HepG2 (cell line): Measurements from ENCODE around the gene ZFAND4. TPM values are rescaled to one million over a fixed set of nuclear protein-coding genes. Genes with fewer than 3 reads are reported as not detected.

Experiments
- HMGXB4 ChIP-seq, 2 experiments: sonication (generic) in 1 of 2; formaldehyde crosslinking in 1 of 2; IDR thresholded peaks; 2 replicates each; pipeline versions ENCODE4 v1.4.0 to v1.6.1; 2018 to 2020; ENCODE audit warnings: missing genetic modification reagents in 2 of 2, borderline replicate concordance in 1 of 2, low read depth in 1 of 2, mild to moderate bottlenecking in 1 of 2, missing biosample characterization in 1 of 2
- JARID2 ChIP-seq: sonication (generic); formaldehyde crosslinking; IDR thresholded peaks from 2 replicates; pipeline ENCODE4 v1.8.1; 2023; ENCODE audit warnings: missing genetic modification reagents, inconsistent platforms; ENCODE audit not compliant: insufficient replicate concordance
- JUND ChIP-seq: sonication (generic); formaldehyde crosslinking; IDR thresholded peaks from 2 replicates; pipeline ENCODE4 v1.8.0; 2022; ENCODE audit warnings: mild to moderate bottlenecking, missing genetic modification reagents
- MEIS1 ChIP-seq: sonication (generic); formaldehyde crosslinking; IDR thresholded peaks from 2 replicates; pipeline ENCODE4 v1.9.0; 2021; ENCODE audit warnings: mild to moderate bottlenecking, missing genetic modification reagents, moderate library complexity, borderline replicate concordance
- MLX ChIP-seq: IDR thresholded peaks from 2 replicates; pipeline ENCODE4 v1.6.1; 2016
- MZF1 ChIP-seq: sonication (generic); formaldehyde crosslinking; IDR thresholded peaks from 2 replicates; pipeline ENCODE4 v1.8.1; 2023; ENCODE audit warnings: mild to moderate bottlenecking, missing genetic modification reagents, borderline replicate concordance
- RNF2 ChIP-seq: fragments of 450-650 bp; conservative IDR thresholded peaks from 2 replicates; pipeline ENCODE4 v1.6.1; 2016; ENCODE audit warnings: low read depth
- YEATS2 ChIP-seq: sonication (generic); formaldehyde crosslinking; IDR thresholded peaks from 2 replicates; pipeline ENCODE4 v1.4.0; 2020; ENCODE audit warnings: missing genetic modification reagents, borderline replicate concordance
- ZBTB2 ChIP-seq: sonication (generic); formaldehyde crosslinking; IDR thresholded peaks from 2 replicates; pipeline ENCODE4 v1.8.0; 2022; ENCODE audit warnings: low read depth, missing genetic modification reagents
- ZBTB33 ChIP-seq: sonication (generic); formaldehyde crosslinking; IDR thresholded peaks from 2 replicates; pipeline ENCODE4 v1.4.0; 2020; ENCODE audit warnings: missing genetic modification reagents
- ZBTB37 ChIP-seq: sonication (generic); formaldehyde crosslinking; IDR thresholded peaks from 2 replicates; pipeline ENCODE4 v1.4.0; 2020; ENCODE audit warnings: mild to moderate bottlenecking, missing genetic modification reagents
- ZBTB49 ChIP-seq: sonication (generic); formaldehyde crosslinking; IDR thresholded peaks from 2 replicates; pipeline ENCODE4 v1.4.0; 2020; ENCODE audit warnings: missing genetic modification reagents, borderline replicate concordance
- ZNF549 ChIP-seq: sonication (generic); formaldehyde crosslinking; IDR thresholded peaks from 2 replicates; pipeline ENCODE4 v1.5.0; 2020; ENCODE audit warnings: missing genetic modification reagents
- ZNF556 ChIP-seq: sonication (generic); formaldehyde crosslinking; IDR thresholded peaks from 2 replicates; pipeline ENCODE4 v1.4.0; 2020; ENCODE audit warnings: mild to moderate bottlenecking, missing genetic modification reagents, borderline replicate concordance
- ZNF580 ChIP-seq: IDR thresholded peaks from 2 replicates; pipeline ENCODE4 v1.6.1; 2016; ENCODE audit warnings: low read depth, borderline replicate concordance
- ZNF619 ChIP-seq: sonication (generic); formaldehyde crosslinking; IDR thresholded peaks from 2 replicates; pipeline ENCODE4 v1.4.0; 2020; ENCODE audit warnings: mild to moderate bottlenecking, missing genetic modification reagents
- ZSCAN30 ChIP-seq: sonication (generic); formaldehyde crosslinking; IDR thresholded peaks from 2 replicates; pipeline ENCODE4 v1.5.0; 2020; ENCODE audit warnings: mild to moderate bottlenecking, missing genetic modification reagents
- polyA plus RNA-seq, 8 experiments: library from polyadenylated mRNA; depleted of rRNA in 3 of 8; stranded (reverse) in 7 of 8; unstranded in 1 of 8; fragments of >200 nt; fragmentation: Illumina TruSeq in 4 of 8; extraction: Trizol in 4 of 8; gene quantifications; 2 replicates each; pipeline versions ENCODE4 v1.2.1 to v1.2.3, GENCODE V29; 2011 to 2016; ENCODE audit warnings: low read depth in 4 of 8, missing spikeins in 1 of 8, mixed read lengths in 1 of 8; ENCODE audit not compliant: insufficient read depth in 1 of 8
- total RNA-seq, 5 experiments: library from RNA; depleted of rRNA; stranded (reverse); fragments of >200 nt; fragmentation: Illumina TruSeq; extraction: Trizol; gene quantifications; 2 replicates each; pipeline ENCODE4 v1.2.3, GENCODE V29; 2016; ENCODE audit warnings: low read depth in 1 of 5

Gene ZFAND4
- total and polyA plus RNA-seq, 2 of the 13 experiments (the other 11 are each of a cell fraction or from before 2014, with no cell fraction given) = 2.9 to 9.2 TPM

GRCh38 chr10:45672181-45673073, at the start of gene ZFAND4 (continued):
- TF ChIP-seq ZBTB49 (CRISPR knock-in tag) = no peak
- no peak for TF ChIP-seq ZNF549 (CRISPR knock-in tag)
- TF ChIP-seq HMGXB4 (CRISPR knock-in tag; IDR thresholded peaks at IDR 0.05; ENCODE audit: borderline replicate concordance in 1 of 2, low read depth in 1 of 2) = peak; percentile 67 to 79
- no peak for TF ChIP-seq MLX
- no peak; the same call in 1 of the 2 replicates for TF ChIP-seq ZNF619
- no peak; the same call in 1 of the 2 replicates for TF ChIP-seq ZSCAN30 (CRISPR knock-in tag)
- TF ChIP-seq ZBTB2 (CRISPR knock-in tag) = no peak; the same call in 1 of the 2 replicates
- TF ChIP-seq ZNF580 (CRISPR knock-in tag) = peak; percentile 29; the same call in 1 of the 2 replicates
- TF ChIP-seq MZF1 (CRISPR knock-in tag) = no peak
- peak; percentile 75; the same call in 1 of the 2 replicates for TF ChIP-seq YEATS2
- peak; percentile 89 for TF ChIP-seq RNF2
- no peak for TF ChIP-seq JARID2 (CRISPR knock-in tag)
- no peak; the same call in 1 of the 2 replicates for TF ChIP-seq ZNF556 (CRISPR knock-in tag)
- TF ChIP-seq JUND (CRISPR knock-in tag) = no peak
- peak; percentile 18; the same call in 1 of the 2 replicates for TF ChIP-seq ZBTB33 (CRISPR knock-in tag)
- TF ChIP-seq ZBTB37 (CRISPR knock-in tag) = 0 out of 2 replicates have a peak, but pooled peaks have one; percentile 59
- no peak for TF ChIP-seq MEIS1 (CRISPR knock-in tag)
